SK-N-SH (cell line): Measurements from ENCODE around the gene WASL.

Experiments used
- CTCF ChIP-seq: fragments of 200-600 bp; sonication (generic); IDR thresholded peaks from 2 replicates; pipeline ENCODE4 v1.6.1; 2017; ENCODE audit warnings: antibody characterized with exemption, mild to moderate bottlenecking, moderate library complexity
- EZH2phosphoT487 ChIP-seq: fragments of 200-600 bp; sonication (generic); IDR thresholded peaks from 2 replicates; pipeline ENCODE4 v1.6.1; 2017; ENCODE audit warnings: low read depth, mixed run types, mild to moderate bottlenecking, antibody characterized with exemption, moderate library complexity, borderline replicate concordance
- MAX ChIP-seq: IDR thresholded peaks from 2 replicates; pipeline ENCODE4 v1.4.0; 2012; ENCODE audit warnings: low read depth
- REST ChIP-seq: IDR thresholded peaks from 2 replicates; pipeline ENCODE4 v1.6.1; 2012; ENCODE audit warnings: mild to moderate bottlenecking, low read depth, low read length, moderate library complexity

- no peak for TF ChIP-seq CTCF
- no peak for TF ChIP-seq MAX
- no peak for TF ChIP-seq REST
- TF ChIP-seq EZH2phosphoT487 = no peak
Observed at GRCh38 chr7:123656544-123657303, 92.1 kb downstream of the WASL start.
